B cell (primary cell): ENCODE data around the gene RPL13.

ENCODE experiments used
- EZH2 ChIP-seq: IDR thresholded peaks from 2 replicates; pipeline ENCODE4 v1.6.1; 2012; ENCODE audit warnings: borderline replicate concordance, low read depth, mild to moderate bottlenecking, moderate library complexity, low read length; ENCODE audit not compliant: insufficient read depth, poor library complexity, severe bottlenecking
- TF ChIP-seq, protein P1 (sequence below): fragments of 200-600 bp; IDR thresholded peaks from one replicate; pipeline ENCODE4 v1.8.0; 2022; ENCODE audit warnings: antibody characterized with exemption, mild to moderate bottlenecking

DNA sequence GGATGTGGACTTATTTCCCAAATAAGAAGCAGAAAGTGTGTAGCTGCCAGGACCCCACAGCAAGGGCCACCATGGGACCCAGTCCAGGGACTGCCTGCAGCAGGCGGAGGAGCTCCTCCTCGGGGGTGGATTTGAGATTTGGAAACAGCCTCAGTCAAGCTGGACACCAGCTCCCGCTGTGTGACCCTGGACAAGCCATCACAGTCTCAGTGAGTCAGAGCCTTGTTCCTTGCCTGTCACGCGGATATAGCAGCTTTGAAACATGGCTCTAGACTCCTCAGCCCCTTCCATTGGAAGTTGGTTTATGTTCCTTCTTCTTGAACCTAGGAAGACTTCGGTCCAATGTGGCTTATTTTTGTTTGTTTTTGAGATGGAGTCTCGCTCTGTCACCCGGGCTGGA lies 40.5 kb downstream of the RPL13 start:
- TF ChIP-seq, protein P1, sequence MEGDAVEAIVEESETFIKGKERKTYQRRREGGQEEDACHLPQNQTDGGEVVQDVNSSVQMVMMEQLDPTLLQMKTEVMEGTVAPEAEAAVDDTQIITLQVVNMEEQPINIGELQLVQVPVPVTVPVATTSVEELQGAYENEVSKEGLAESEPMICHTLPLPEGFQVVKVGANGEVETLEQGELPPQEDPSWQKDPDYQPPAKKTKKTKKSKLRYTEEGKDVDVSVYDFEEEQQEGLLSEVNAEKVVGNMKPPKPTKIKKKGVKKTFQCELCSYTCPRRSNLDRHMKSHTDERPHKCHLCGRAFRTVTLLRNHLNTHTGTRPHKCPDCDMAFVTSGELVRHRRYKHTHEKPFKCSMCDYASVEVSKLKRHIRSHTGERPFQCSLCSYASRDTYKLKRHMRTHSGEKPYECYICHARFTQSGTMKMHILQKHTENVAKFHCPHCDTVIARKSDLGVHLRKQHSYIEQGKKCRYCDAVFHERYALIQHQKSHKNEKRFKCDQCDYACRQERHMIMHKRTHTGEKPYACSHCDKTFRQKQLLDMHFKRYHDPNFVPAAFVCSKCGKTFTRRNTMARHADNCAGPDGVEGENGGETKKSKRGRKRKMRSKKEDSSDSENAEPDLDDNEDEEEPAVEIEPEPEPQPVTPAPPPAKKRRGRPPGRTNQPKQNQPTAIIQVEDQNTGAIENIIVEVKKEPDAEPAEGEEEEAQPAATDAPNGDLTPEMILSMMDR = no peak
- TF ChIP-seq EZH2 = no peak
